AG09319 (cell line): ENCODE measurements around the gene MXD1.

Experiments
- DNase-seq: peaks from one replicate; pipeline ENCODE4 v3.0.0-alpha.2; 2010; ENCODE audit warnings: low read depth; ENCODE audit errors: extremely low read depth
- CTCF ChIP-seq: IDR thresholded peaks from 2 replicates; pipeline ENCODE4 v1.5.1; 2011; ENCODE audit warnings: low read depth, mild to moderate bottlenecking, inconsistent platforms, low read length, moderate library complexity

MXD1 gene

GRCh38 chr2:69957965-69958364 is 43.1 kb downstream of the MXD1 start:
- no peak for DNase-seq
- TF ChIP-seq CTCF = no peak

GRCh38 chr2:69958480-69958879 is 43.6 kb downstream of the MXD1 start:
- no peak for DNase-seq
- TF ChIP-seq CTCF = no peak

- no peak for DNase-seq
Measured at GRCh38 chr2:69959425-69959824, 44.5 kb downstream of the MXD1 start.

GRCh38 chr2:69960821-69961220 is 45.9 kb downstream of the MXD1 start:
- TF ChIP-seq CTCF = no peak
- DNase-seq = no peak

More at GRCh38 chr2:69959425-69959824, 44.5 kb downstream of the MXD1 start:
- TF ChIP-seq CTCF = no peak

GRCh38 chr2:69961496-69961895 is 46.6 kb downstream of the MXD1 start, which contains the start of gene ASPRV1:
TSS of gene ASPRV1 (minus strand) at chr2:69961631. CDS start at chr2:69961436, 195 bp downstream.
- DNase-seq = no peak
- no peak for TF ChIP-seq CTCF

- DNase-seq = no peak
Measured at GRCh38 chr2:69962986-69963730, 48.2 kb downstream of the MXD1 start.

More at GRCh38 chr2:69962986-69963730, 48.2 kb downstream of the MXD1 start:
- no peak for TF ChIP-seq CTCF
